GM18907 (cell line): ENCODE results near the gene SLC4A11.

Source experiments
- ATAC-seq: cut with Tn5 transposase; IDR thresholded peaks from one replicate; pipeline ENCODE4 v1.9.1; 2021; ENCODE audit warnings: mild to moderate bottlenecking, moderate library complexity; ENCODE audit not compliant: unreplicated experiment

The SLC4A11 gene

GRCh38 chr20:3177746-3178485, 61.1 kb downstream of the SLC4A11 start:
- no peak for ATAC-seq
